Common myeloid progenitor, CD34-positive (primary cell): ENCODE data around the gene CFAP45.

Experiments used
- CTCF ChIA-PET: fragments of 350-600 bp; sonication (Branson Sonifier 250); formaldehyde crosslinking; loops from one replicate; lab custom pipeline; 2021; ENCODE audit warnings: antibody characterized with exemption; lab: Charles Lee
- POLR2A ChIA-PET: fragments of 350-600 bp; sonication (Branson Sonifier 250); formaldehyde crosslinking; loops from one replicate; lab custom pipeline; 2021; ENCODE audit warnings: antibody characterized with exemption; lab: Charles Lee
- DNase-seq, 3 donors: peaks; one replicate each; pipeline versions ENCODE4 v3.0.0 to v3.0.0-alpha.2; 2013
- H3K27ac ChIP-seq, 2 experiments: 1 replicate in 1 of 2; 2 replicates in 1 of 2; pipeline ENCODE4 v1.7.0; 2013; ENCODE audit warnings: inconsistent platforms in 2 of 2, low read length in 2 of 2, mild to moderate bottlenecking in 2 of 2, low read depth in 1 of 2, moderate library complexity in 1 of 2; ENCODE audit not compliant: severe bottlenecking in 2 of 2, insufficient read depth in 1 of 2, poor library complexity in 1 of 2
- H3K27me3 ChIP-seq, 5 experiments: replicated peaks in 2 of 5; 1 replicate in 3 of 5; 2 replicates in 2 of 5; pipeline versions ENCODE4 v1.6.1 to v1.7.0; 2013; ENCODE audit warnings: low read length in 4 of 5, mild to moderate bottlenecking in 2 of 5, moderate library complexity in 2 of 5, inconsistent platforms in 1 of 5; ENCODE audit not compliant: insufficient read depth in 5 of 5, control insufficient read depth in 4 of 5
- H3K36me3 ChIP-seq, 4 experiments: 1 replicate in 2 of 4; 2 replicates in 2 of 4; pipeline versions ENCODE4 v1.6.1 to v1.7.0; 2013; ENCODE audit warnings: low read length in 3 of 4, control low read depth in 1 of 4, mild to moderate bottlenecking in 1 of 4; ENCODE audit not compliant: control insufficient read depth in 4 of 4, insufficient read depth in 4 of 4
- H3K4me1 ChIP-seq, 4 experiments: 1 replicate in 3 of 4; 2 replicates in 1 of 4; pipeline versions ENCODE4 v1.6.1 to v1.7.1; 2013; ENCODE audit warnings: low read length in 3 of 4, mild to moderate bottlenecking in 3 of 4, control low read depth in 1 of 4, inconsistent platforms in 1 of 4, moderate library complexity in 1 of 4; ENCODE audit not compliant: control insufficient read depth in 4 of 4, insufficient read depth in 4 of 4; ENCODE audit errors: control extremely low read depth in 1 of 4
- H3K4me3 ChIP-seq, 7 experiments: 1 replicate in 4 of 7; 2 replicates in 3 of 7; pipeline versions ENCODE4 v1.5.1 to v1.7.0; 2013; ENCODE audit warnings: mild to moderate bottlenecking in 7 of 7, low read length in 6 of 7, moderate library complexity in 6 of 7, inconsistent platforms in 2 of 7, low read depth in 2 of 7, control low read depth in 1 of 7; ENCODE audit not compliant: insufficient read depth in 4 of 7, control insufficient read depth in 1 of 7; ENCODE audit errors: extremely low read depth in 1 of 7
- H3K9me3 ChIP-seq, 5 experiments: 1 replicate in 4 of 5; 2 replicates in 1 of 5; pipeline versions ENCODE4 v1.6.1 to v1.7.1; 2013; ENCODE audit warnings: low read length in 4 of 5, mild to moderate bottlenecking in 2 of 5, inconsistent platforms in 1 of 5, low read depth in 1 of 5, moderate library complexity in 1 of 5; ENCODE audit not compliant: control insufficient read depth in 4 of 5, insufficient read depth in 2 of 5; ENCODE audit errors: control extremely low read depth in 1 of 5
- WGBS: methylation state at CpG from one replicate; pipeline ENCODE4 v1.1.5; 2013; ENCODE audit not compliant: insufficient coverage; 5-methylcytosine and 5-hydroxymethylcytosine counted together

Gene CFAP45

DNA sequence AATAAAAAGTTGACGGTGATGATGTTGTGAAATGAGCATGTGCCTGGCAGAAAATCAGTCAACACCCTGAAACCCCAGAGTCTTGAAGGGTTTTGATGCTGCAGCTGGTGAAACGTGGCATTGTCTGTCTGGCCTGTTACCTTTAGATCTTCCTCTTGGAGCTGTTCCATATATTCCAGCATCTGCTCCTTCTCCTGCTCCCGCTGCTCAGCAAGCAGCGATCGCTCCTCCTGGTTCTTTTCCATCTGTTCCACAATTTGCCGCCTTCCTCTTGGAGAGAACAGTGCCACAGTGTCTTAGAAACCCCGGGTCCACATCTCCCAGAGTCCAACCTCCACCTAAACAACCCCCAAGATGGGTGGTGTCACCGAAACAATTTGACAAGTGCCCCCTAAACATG lies 15.7 kb downstream of the CFAP45 start:
- Histone ChIP-seq H3K27ac (no peak overlapping the region), H3K27me3 (no peaks in the 10 kb centered on the region), H3K9me3 (no peaks in the 10 kb centered on the region), H3K36me3 (no peaks in the 10 kb centered on the region), H3K4me3 (no peak overlapping the region), H3K4me1 (peaks cover 0 to 31% (median 14%) of the 10 kb centered on the region in 4 experiments)
- POLR2A ChIA-PET = no interaction called here
- no peak for DNase-seq
- CTCF ChIA-PET = interaction anchor here (0.9 to 13.2 kb wide), 3 partner anchors 11 to 83 kb away, joined by 3 to 411 read pairs (median 3); partner anchors contain the start of gene FCRL6
- 84% methylated on average over 8 of the region's 8 CpGs for WGBS

DNA sequence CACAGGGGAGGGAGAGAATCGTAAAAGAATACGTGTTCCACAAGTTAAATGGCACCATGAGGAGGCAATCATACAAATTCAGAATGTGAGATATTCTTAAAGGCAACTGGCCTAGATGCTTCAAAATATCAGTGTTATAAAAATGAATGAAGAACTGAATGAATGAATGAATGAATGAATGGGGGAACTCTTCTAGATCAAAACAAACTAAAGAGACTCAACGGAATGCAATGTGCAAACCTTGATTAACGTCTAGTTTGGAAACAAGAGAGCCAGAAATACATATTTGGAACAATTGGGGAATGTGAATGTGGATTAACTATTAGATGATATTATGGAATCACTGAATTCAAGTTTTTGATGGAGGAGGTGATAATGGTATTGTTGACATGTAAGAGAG lies 16.8 kb downstream of the CFAP45 start:
- no peaks in the 10 kb centered on the region for H3K36me3 ChIP-seq
- no peak overlapping the region for H3K4me3 ChIP-seq
- no peaks in the 10 kb centered on the region for H3K27me3 ChIP-seq
- CTCF ChIA-PET = interaction anchor here (5.2 to 5.9 kb wide), 2 partner anchors 9 to 84 kb away, joined by 27 to 57 read pairs; no protein-coding TSS in a partner anchor
- no peak for DNase-seq
- no peak overlapping the region for H3K27ac ChIP-seq
- POLR2A ChIA-PET = interaction anchor here (0.6 kb wide), 1 partner anchor 11 kb away, joined by 3 read pairs; no protein-coding TSS in a partner anchor
- H3K9me3 ChIP-seq = no peaks in the 10 kb centered on the region
- peaks cover 0 to 25% (median 13%) of the 10 kb centered on the region in 4 experiments for H3K4me1 ChIP-seq
- WGBS = 100% methylated on average over 1 of the region's 4 CpGs

DNA sequence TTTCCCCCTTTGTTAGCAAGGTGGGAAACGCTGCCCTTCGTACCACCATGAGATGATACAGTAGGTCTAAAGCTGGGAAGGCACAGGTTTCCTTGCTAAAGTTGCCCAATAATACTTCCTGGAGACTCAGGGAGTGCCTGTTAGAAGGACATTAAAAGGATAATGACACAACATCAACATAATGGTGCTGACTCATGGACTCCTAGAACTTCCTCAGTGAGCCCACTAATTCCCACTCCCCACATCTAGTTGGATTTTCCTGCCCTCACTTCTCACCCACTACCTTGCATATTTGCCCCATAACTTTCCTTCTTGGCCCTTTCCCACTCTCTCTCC lies 17.5 kb downstream of the CFAP45 start:
- no peak for DNase-seq
- no peaks in the 10 kb centered on the region for H3K27me3 ChIP-seq
- ChIA-PET CTCF (interaction anchor here (5.2 to 5.9 kb wide), 2 partner anchors 10 to 84 kb away, joined by 27 to 57 read pairs; no protein-coding TSS in a partner anchor), POLR2A (interaction anchor here (1.0 kb wide), 1 partner anchor 40 kb away, joined by 3 read pairs; no protein-coding TSS in a partner anchor)
- no peaks in the 10 kb centered on the region for H3K9me3 ChIP-seq
- H3K27ac ChIP-seq = no peak overlapping the region
- peaks cover 0 to 25% (median 13%) of the 10 kb centered on the region in 4 experiments for H3K4me1 ChIP-seq
- no peak overlapping the region for H3K4me3 ChIP-seq
- H3K36me3 ChIP-seq = no peaks in the 10 kb centered on the region
- WGBS = no CpG with 5 or more reads among the region's 2 CpGs

DNA sequence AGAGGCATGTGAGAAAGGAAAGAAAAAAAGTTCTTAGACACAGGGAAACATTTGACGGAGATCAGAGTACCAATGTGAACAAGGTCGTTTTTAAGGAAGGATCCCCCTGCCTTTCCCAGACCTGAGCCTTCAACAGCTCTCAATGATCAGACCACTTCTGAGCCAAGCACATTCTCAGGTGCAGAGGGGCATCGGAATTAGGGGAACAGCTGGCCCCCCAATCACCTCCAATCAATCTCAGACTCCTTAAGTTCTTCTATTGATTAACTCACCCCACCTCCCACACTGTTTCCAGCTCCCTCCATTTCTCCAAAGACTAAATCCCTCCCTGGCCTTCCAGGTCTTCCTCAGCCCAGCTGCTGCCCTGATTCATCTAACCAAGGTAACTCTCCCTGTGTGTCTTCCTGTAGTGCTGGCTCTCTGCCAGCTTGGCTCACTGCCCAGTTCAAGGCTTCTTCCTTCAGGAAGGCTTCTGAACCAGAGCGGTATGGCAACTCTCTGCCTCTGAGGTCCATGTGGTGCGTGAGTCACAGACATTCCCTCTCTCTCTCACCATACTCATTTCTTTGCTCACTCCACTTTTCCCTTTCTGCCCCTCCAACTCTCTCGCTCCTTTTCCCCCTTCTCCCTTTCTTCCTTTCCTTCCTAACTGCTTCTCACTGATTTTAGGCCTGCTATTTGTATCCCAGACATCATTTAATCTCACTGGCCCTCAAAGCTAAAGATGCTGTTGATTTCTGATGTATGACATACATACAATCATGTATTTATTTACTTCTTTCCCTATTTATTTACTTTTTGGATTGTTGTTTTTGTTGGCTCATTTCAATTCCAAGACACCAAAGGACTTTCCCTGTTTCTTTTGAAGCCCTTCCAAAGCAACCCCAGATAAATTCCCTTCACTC lies 18.1 kb downstream of the CFAP45 start:
- Histone ChIP-seq H3K9me3 (no peaks in the 10 kb centered on the region), H3K4me1 (peaks cover 0 to 25% (median 13%) of the 10 kb centered on the region in 4 experiments), H3K27ac (no peak overlapping the region), H3K36me3 (no peaks in the 10 kb centered on the region), H3K27me3 (no peaks in the 10 kb centered on the region), H3K4me3 (no peak overlapping the region)
- 68% methylated on average over 5 of the region's 6 CpGs for WGBS
- CTCF ChIA-PET = interaction anchor here (5.2 to 5.9 kb wide), 2 partner anchors 10 to 83 kb away, joined by 27 to 57 read pairs; no protein-coding TSS in a partner anchor
- peak; percentile 43 to 58 (median 47) for DNase-seq
- POLR2A ChIA-PET = interaction anchor here (1.0 kb wide), 1 partner anchor 41 kb away, joined by 3 read pairs; no protein-coding TSS in a partner anchor

DNA sequence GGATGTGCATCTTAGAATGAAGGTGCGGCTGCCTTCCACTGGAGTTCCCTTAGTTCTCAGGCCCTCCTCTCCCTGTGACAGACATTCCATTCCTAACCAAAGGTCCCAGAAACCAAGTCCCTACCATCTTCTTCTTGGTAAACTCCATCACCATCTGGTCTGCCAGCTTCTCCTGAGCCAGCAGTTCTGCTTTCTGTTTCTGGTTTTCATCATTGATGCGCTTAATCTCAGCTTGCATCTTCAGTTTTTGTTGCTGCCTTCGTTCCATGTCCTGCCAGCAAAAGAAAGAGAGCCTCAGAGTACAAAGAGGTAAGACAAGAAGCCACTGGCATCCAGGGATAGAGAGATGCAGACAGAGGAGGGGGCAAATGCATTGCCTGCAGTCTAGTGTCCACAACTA lies 19.5 kb downstream of the CFAP45 start:
- peaks cover 0 to 25% (median 13%) of the 10 kb centered on the region in 4 experiments for H3K4me1 ChIP-seq
- peak in 2 of 3 donors; percentile 59 to 61 for DNase-seq
- H3K9me3 ChIP-seq = no peaks in the 10 kb centered on the region
- ChIA-PET POLR2A (no interaction called here), CTCF (interaction anchor here (1.0 to 5.9 kb wide), 8 partner anchors 11 to 81 kb away, joined by 3 to 57 read pairs (median 4); partner anchors contain the start of gene FCRL6)
- no peaks in the 10 kb centered on the region for H3K27me3 ChIP-seq
- WGBS = 72% methylated on average over 3 of the region's 3 CpGs
- H3K36me3 ChIP-seq = no peaks in the 10 kb centered on the region
- H3K4me3 ChIP-seq = no peak overlapping the region
- no peak overlapping the region for H3K27ac ChIP-seq

DNA sequence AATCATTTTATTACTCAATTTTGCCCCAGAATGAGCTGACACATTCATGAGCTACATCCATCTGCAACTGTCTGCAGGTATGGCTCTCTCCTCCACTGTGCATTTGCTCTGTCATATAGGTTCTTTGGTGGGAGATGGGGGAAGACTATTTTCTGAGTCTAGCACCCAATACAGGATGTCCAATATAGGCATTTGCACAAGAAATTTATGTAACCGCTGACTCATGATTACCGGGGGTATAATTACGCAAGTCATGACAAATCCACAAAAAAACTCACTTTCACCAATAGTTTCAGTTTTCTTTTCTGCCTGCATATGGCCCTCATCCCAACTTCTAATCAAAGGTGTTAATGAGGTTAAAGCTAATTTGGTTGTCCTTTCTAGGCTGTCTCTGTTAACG lies 20.0 kb downstream of the CFAP45 start:
- H3K27ac ChIP-seq = no peak overlapping the region
- peaks cover 0 to 25% (median 13%) of the 10 kb centered on the region in 4 experiments for H3K4me1 ChIP-seq
- no peaks in the 10 kb centered on the region for H3K27me3 ChIP-seq
- ChIA-PET POLR2A (no interaction called here), CTCF (interaction anchor here (1.0 to 5.9 kb wide), 10 partner anchors 10 to 124 kb away, joined by 3 to 57 read pairs (median 4); partner anchors contain the start of gene FCRL6)
- 7% methylated on average over 3 of the region's 4 CpGs for WGBS
- H3K9me3 ChIP-seq = no peaks in the 10 kb centered on the region
- H3K4me3 ChIP-seq = no peak overlapping the region
- peak; percentile 71 to 89 (median 88) for DNase-seq
- no peaks in the 10 kb centered on the region for H3K36me3 ChIP-seq
